HG03097 (cell line): Measurements from ENCODE around the gene HTR3B.

Experiments used
- ATAC-seq: cut with Tn5 transposase; IDR thresholded peaks from one replicate; pipeline ENCODE4 v1.9.1; 2021; ENCODE audit not compliant: unreplicated experiment, low FRiP score

HTR3B gene

DNA sequence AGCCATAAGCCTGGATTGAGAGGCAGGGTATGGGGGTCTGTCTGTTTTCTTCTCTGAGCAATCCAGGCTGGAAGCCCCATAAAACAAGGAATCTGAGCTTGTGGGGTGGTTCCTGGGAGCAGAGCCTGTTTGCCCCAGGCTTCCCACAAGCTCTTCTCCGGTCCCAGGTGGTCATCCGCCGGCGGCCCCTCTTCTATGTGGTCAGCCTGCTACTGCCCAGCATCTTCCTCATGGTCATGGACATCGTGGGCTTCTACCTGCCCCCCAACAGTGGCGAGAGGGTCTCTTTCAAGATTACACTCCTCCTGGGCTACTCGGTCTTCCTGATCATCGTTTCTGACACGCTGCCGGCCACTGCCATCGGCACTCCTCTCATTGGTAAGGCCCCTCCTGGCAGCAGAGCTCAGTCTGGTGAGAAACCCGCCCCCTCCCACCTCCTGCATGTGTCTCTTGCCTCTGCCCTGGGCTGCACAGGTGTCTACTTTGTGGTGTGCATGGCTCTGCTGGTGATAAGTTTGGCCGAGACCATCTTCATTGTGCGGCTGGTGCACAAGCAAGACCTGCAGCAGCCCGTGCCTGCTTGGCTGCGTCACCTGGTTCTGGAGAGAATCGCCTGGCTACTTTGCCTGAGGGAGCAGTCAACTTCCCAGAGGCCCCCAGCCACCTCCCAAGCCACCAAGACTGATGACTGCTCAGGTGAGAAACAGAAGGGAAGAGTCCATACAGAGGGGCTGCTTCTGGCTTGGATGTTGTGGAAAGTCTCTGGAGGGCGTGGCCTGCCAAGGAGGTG, 82.0 kb downstream of the HTR3B start:
- no peak for ATAC-seq

DNA sequence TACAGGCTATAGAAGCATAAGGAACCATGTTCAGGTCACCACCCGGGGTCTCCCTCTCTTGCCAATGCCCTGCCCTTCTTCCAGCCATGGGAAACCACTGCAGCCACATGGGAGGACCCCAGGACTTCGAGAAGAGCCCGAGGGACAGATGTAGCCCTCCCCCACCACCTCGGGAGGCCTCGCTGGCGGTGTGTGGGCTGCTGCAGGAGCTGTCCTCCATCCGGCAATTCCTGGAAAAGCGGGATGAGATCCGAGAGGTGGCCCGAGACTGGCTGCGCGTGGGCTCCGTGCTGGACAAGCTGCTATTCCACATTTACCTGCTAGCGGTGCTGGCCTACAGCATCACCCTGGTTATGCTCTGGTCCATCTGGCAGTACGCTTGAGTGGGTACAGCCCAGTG, 84.8 kb downstream of the HTR3B start:
- ATAC-seq, result no peak

DNA sequence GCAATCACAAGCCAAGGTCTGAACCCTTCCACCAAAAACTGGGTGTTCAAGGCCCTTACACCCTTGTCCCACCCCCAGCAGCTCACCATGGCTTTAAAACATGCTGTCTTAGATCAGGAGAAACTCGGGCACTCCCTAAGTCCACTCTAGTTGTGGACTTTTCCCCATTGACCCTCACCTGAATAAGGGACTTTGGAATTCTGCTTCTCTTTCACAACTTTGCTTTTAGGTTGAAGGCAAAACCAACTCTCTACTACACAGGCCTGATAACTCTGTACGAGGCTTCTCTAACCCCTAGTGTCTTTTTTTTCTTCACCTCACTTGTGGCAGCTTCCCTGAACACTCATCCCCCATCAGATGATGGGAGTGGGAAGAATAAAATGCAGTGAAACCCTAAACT, 85.3 kb downstream of the HTR3B start:
- ATAC-seq, result no peak

DNA sequence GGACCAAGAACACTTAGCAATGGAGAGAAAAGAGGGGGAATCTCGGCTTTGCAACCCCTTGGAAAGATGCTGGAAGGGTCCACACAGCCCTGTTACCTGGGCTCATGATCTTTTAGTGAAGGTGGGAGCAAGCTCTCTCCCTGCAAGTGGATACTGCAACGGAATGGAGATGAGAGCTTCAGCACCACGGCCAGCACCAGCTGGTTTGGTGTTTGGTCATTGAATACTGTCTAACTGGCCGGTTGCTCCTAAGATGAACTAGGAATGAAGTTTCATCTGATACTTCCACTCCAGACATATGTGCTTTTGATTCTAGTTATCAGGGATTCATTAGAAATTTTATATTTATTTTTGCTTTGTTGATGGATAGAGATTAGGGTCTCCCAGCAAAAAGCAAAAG, 86.6 kb downstream of the HTR3B start:
- ATAC-seq, result no peak

DNA sequence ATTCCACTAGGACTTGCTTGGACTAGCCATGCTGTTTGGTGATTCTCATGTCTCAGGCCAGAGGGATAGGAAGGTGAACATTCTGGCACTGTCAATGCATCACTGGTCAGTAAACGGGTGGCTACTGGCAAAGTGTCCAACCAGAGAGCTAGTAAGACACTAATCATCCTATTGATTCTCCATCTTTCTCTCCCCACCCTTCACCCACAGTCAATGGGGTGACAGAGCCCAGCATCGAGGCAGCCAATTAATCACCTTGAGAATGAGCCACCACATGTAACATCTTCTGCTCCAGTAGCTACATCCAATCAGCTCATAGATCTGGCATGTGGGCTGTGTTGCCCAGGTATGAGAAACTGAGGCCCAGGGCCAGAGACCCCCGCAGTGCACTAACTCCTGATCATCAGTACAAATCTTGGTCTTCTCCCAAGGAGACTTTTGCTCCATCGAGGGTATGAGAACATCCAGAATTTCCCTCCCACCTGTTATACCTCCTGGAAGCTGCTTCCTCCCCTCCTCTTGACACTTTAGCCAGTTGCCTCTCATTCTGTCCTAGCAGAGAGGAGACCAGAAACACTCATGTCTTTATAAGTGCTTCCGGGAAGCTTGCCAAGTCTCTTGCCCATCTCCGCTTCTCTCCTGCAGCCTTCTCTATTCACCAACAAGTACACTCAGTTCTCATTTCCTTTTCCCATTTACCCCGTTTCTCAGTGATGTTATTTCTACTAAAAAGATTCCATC, 87.3 kb downstream of the HTR3B start:
- no peak for ATAC-seq

DNA sequence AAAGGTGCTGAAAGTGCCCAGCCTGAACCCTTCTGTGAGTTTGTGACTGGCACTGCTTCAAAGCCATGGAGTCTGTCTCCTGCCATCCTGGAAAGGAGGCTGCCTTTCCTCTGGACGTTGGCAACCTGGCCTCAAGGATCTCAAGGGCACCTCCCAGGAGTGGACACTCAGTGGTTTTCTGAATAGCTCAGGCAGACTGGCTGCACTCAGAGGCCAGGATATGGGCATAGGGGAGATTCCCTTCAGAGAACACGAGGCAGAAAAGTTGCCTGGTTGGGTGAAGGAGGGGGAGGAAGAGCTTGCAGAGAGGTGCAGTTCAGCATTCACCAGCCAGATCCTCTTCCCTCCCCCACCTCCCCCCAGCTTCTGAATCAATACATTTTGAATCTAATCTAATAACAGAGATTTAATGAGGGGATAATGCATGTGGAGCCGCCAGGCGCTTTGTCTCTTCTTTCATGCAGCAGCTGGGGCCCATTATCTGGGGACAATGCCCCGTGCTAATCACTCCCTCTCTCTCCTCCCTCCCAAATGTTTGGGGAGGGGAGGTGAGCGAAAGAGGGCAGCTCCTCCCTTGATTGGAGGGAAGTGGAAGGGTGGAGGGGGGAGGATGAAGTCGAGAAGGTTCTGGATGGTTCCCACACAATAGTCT, 88.0 kb downstream of the HTR3B start:
- ATAC-seq, result no peak

DNA sequence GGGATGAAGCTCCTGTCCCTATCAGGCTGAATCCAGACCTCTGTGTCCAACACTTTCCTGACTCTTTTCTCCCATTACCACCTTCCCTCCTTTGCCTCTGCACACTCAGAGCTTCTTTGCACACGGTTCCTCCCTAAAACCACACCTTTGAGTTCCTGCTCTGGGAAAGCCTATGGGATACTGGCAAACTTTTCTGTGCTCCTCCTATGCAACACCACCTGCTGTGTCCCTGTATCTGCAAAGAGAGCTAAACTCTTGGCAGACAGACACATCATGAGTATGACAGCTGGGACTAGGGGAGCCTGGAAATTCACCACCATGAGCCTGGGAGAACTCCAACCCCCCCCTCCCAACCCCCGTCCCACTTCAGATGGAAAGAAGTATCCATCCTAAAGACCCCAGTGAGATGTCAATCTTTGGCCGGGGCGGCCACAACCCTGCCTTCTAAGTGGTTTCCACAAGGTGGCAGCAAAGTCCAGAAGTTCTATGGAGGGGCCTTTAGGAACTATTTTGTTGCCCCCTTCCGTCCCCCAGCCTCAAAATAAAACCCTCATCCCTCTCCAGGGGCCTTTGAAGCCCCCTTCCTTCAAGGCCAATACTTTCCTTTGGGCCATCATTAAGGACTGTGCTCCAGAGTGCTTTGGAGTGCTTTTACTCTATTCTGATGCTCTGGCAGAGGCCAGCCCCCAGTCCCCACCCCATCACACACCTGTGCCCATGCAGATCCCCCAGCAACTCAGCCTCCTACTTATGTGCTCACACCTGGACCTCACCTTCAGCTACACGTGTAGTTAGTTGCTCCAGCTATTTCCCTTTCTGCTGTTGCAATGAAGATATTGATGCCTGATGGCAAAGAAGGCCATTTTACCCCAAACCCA, 89.7 kb downstream of the HTR3B start:
- no peak for ATAC-seq
